ENCODE data around the gene FYCO1. TPM values are rescaled to one million over a fixed set of nuclear protein-coding genes. Genes with fewer than 3 reads are reported as not detected.

FYCO1 gene
- total RNA-seq, 1 experiment from 2014 or later = 10.9 TPM

GRCh38 chr3:45994419-45995235 lies 997 bp downstream of the FYCO1 start:
- BruUV-seq (replicated peaks) = no TSS peak
- CTCF ChIA-PET = no interaction called here
- no peaks in the 10 kb centered on the region for H3K9me3 Mint-ChIP-seq (ENCODE audit: unreplicated experiment)

GRCh38 chr3:45993421-45994027 lies 2.1 kb downstream of the FYCO1 start:
- CTCF ChIA-PET = interaction anchor here (0.6 kb wide), 1 partner anchor 1005 kb away, joined by 3 read pairs; no protein-coding TSS in a partner anchor
- intact Hi-C loops (cut with micrococcal nuclease; ENCODE audit: unreplicated experiment) = loop anchor here (2.0 kb wide), 1 partner anchor 85 kb away; no protein-coding TSS in a partner anchor
- H3K36me3 ChIP-seq (ENCODE audit: control insufficient read depth, insufficient read depth, low read length) = no peaks in the 10 kb centered on the region
- Mint-ChIP-seq H3K27ac (ENCODE audit: unreplicated experiment) (no peak overlapping the region), H3K36me3 (ENCODE audit: insufficient read depth, unreplicated experiment) (no peaks in the 10 kb centered on the region), H3K4me1 (ENCODE audit: low read depth, unreplicated experiment) (peaks cover 7% of the 10 kb centered on the region), H3K4me3 (ENCODE audit: unreplicated experiment) (no peak overlapping the region), H3K9me3 (ENCODE audit: unreplicated experiment) (no peaks in the 10 kb centered on the region), H3K27me3 (ENCODE audit: insufficient read depth, unreplicated experiment) (no peaks in the 10 kb centered on the region)
- BruUV-seq (replicated peaks) = no TSS peak
- no peaks in the 10 kb centered on the region for H3K27me3 ChIP-seq (replicated peaks; ENCODE audit: control insufficient read depth, insufficient read depth, low read length)
- POLR2A ChIA-PET = interaction anchor here (0.6 kb wide), 1 partner anchor 983 kb away, joined by 6 read pairs; no protein-coding TSS in a partner anchor
- H3K9me3 ChIP-seq = no peaks in the 10 kb centered on the region
- DNase-seq = no peak
- no peak overlapping the region for H3K4me3 ChIP-seq (ENCODE audit: low read depth, low read length)
- 0 out of 2 replicates have a peak, but pooled peaks cover 5% of the 10 kb centered on the region for H3K4me1 ChIP-seq
- no peak for TF ChIP-seq CTCF (IDR thresholded peaks at IDR 0.05; ENCODE audit: insufficient read depth in 1 of 2, low read depth in 1 of 2, low read length in 1 of 2, severe bottlenecking in 1 of 2, unreplicated experiment in 1 of 2)

More at GRCh38 chr3:45994419-45995235, 997 bp downstream of the FYCO1 start:
- Mint-ChIP-seq H3K27me3 (ENCODE audit: insufficient read depth, unreplicated experiment) (peaks cover 3% of the 10 kb centered on the region), H3K4me1 (ENCODE audit: low read depth, unreplicated experiment) (peaks cover 7% of the 10 kb centered on the region), H3K4me3 (ENCODE audit: unreplicated experiment) (peak overlapping the region; percentile 80), H3K36me3 (ENCODE audit: insufficient read depth, unreplicated experiment) (no peaks in the 10 kb centered on the region), H3K27ac (ENCODE audit: unreplicated experiment) (peak overlapping the region; percentile 63)
- DNase-seq = no peak
- H3K27me3 ChIP-seq (replicated peaks; ENCODE audit: control insufficient read depth, insufficient read depth, low read length) = no peaks in the 10 kb centered on the region
- H3K4me3 ChIP-seq (ENCODE audit: low read depth, low read length) = peak overlapping the region; percentile 87
- no peak for TF ChIP-seq CTCF (IDR thresholded peaks at IDR 0.05; ENCODE audit: insufficient read depth in 1 of 2, low read depth in 1 of 2, low read length in 1 of 2, severe bottlenecking in 1 of 2, unreplicated experiment in 1 of 2)
- H3K36me3 ChIP-seq (ENCODE audit: control insufficient read depth, insufficient read depth, low read length) = no peaks in the 10 kb centered on the region
- H3K9me3 ChIP-seq = no peaks in the 10 kb centered on the region
- intact Hi-C loops (cut with micrococcal nuclease; ENCODE audit: unreplicated experiment) = loop anchor here (2.0 kb wide), 1 partner anchor 84 kb away; no protein-coding TSS in a partner anchor
- 0 out of 2 replicates have a peak, but pooled peaks cover 5% of the 10 kb centered on the region for H3K4me1 ChIP-seq
- POLR2A ChIA-PET = no interaction called here

GRCh38 chr3:45992821-45993221 lies 2.8 kb downstream of the FYCO1 start:
- Mint-ChIP-seq H3K27ac (ENCODE audit: unreplicated experiment) (no peak overlapping the region), H3K9me3 (ENCODE audit: unreplicated experiment) (no peaks in the 10 kb centered on the region), H3K4me3 (ENCODE audit: unreplicated experiment) (no peak overlapping the region), H3K4me1 (ENCODE audit: low read depth, unreplicated experiment) (peaks cover 13% of the 10 kb centered on the region), H3K27me3 (ENCODE audit: insufficient read depth, unreplicated experiment) (no peaks in the 10 kb centered on the region), H3K36me3 (ENCODE audit: insufficient read depth, unreplicated experiment) (no peaks in the 10 kb centered on the region)
- H3K9me3 ChIP-seq = no peaks in the 10 kb centered on the region
- POLR2A ChIA-PET = no interaction called here
- H3K4me3 ChIP-seq (ENCODE audit: low read depth, low read length) = no peak overlapping the region
- TF ChIP-seq CTCF (IDR thresholded peaks at IDR 0.05; ENCODE audit: insufficient read depth in 1 of 2, low read depth in 1 of 2, low read length in 1 of 2, severe bottlenecking in 1 of 2, unreplicated experiment in 1 of 2) = no peak
- H3K36me3 ChIP-seq (ENCODE audit: control insufficient read depth, insufficient read depth, low read length) = no peaks in the 10 kb centered on the region
- intact Hi-C loops (cut with micrococcal nuclease; ENCODE audit: unreplicated experiment) = no loop called here
- peaks cover 8% of the 10 kb centered on the region; the same call in 1 of the 2 replicates for H3K4me1 ChIP-seq
- CTCF ChIA-PET = no interaction called here
- BruUV-seq (replicated peaks) = no TSS peak
- no peak for DNase-seq
- no peaks in the 10 kb centered on the region for H3K27me3 ChIP-seq (replicated peaks; ENCODE audit: control insufficient read depth, insufficient read depth, low read length)
